ENCODE measurements around the gene ARHGAP20. TPM values are rescaled to one million over a fixed set of nuclear protein-coding genes. Genes with fewer than 3 reads are reported as not detected.

Gene ARHGAP20
- total and polyA plus RNA-seq, 4 donors = 0.46 to 1.5 (median 0.73) TPM

- TF ChIP-seq CTCF (IDR thresholded peaks at IDR 0.05; ENCODE audit: low read depth, low read length, missing input control) (no peak), REST (IDR thresholded peaks at IDR 0.05) (no peak), ATF3 (IDR thresholded peaks at IDR 0.05) (no peak), HNF4A (conservative IDR thresholded peaks at IDR 0.05) (no peak), MAX (IDR thresholded peaks at IDR 0.05) (no peak), JUND (IDR thresholded peaks at IDR 0.05) (no peak), RXRA (IDR thresholded peaks at IDR 0.05) (no peak), FOXA1 (IDR thresholded peaks at IDR 0.05) (no peak), GABPA (IDR thresholded peaks at IDR 0.05 in 1 of 2, conservative IDR thresholded peaks at IDR 0.05 in 1 of 2) (no peak), EGR1 (IDR thresholded peaks at IDR 0.05; ENCODE audit: low read depth in 2 of 2) (no peak)
- 96% methylated on average over 3 of the region's 3 CpGs for WGBS
- H3K4me1 ChIP-seq (ENCODE audit: control insufficient read depth in 4 of 4, insufficient read depth in 4 of 4, low read length in 3 of 4) = no peaks in the 10 kb centered on the region
- H3K36me3 ChIP-seq (ENCODE audit: control insufficient read depth in 4 of 4, insufficient read depth in 3 of 4, low read depth in 1 of 4, low read length in 3 of 4) = no peaks in the 10 kb centered on the region
- H3K9me3 ChIP-seq (ENCODE audit: control insufficient read depth in 4 of 4, low read length in 3 of 4) = no peaks in the 10 kb centered on the region
- DNase-seq (ENCODE audit: low spot score) = no peak
- H3K27ac ChIP-seq (ENCODE audit: low read depth in 1 of 2, low read length in 2 of 2) = no peak overlapping the region
- H3K9ac ChIP-seq (ENCODE audit: low read depth in 1 of 2, low read length in 2 of 2) = no peak overlapping the region
- H3K27me3 ChIP-seq (ENCODE audit: control insufficient read depth in 4 of 4, insufficient read depth in 4 of 4, low read length in 3 of 4) = no peaks in the 10 kb centered on the region
- H3K4me3 ChIP-seq (ENCODE audit: low read depth in 1 of 3, low read length in 3 of 3) = no peak overlapping the region
These were observed 56.3 kb downstream of the ARHGAP20 start for GRCh38 chr11:110655967-110656366.

- no peak overlapping the region for H3K9ac ChIP-seq (ENCODE audit: low read depth in 1 of 2, low read length in 2 of 2)
- H3K27ac ChIP-seq (ENCODE audit: low read depth in 1 of 2, low read length in 2 of 2) = no peak overlapping the region
- H3K4me1 ChIP-seq (ENCODE audit: control insufficient read depth in 4 of 4, insufficient read depth in 4 of 4, low read length in 3 of 4) = no peaks in the 10 kb centered on the region
- no peak for DNase-seq (ENCODE audit: low spot score)
- no peak overlapping the region for H3K4me3 ChIP-seq (ENCODE audit: low read depth in 1 of 3, low read length in 3 of 3)
- 92% methylated on average over 3 of the region's 3 CpGs for WGBS
- H3K36me3 ChIP-seq (ENCODE audit: control insufficient read depth in 4 of 4, insufficient read depth in 3 of 4, low read depth in 1 of 4, low read length in 3 of 4) = no peaks in the 10 kb centered on the region
- H3K9me3 ChIP-seq (ENCODE audit: control insufficient read depth in 4 of 4, low read length in 3 of 4) = no peaks in the 10 kb centered on the region
- H3K27me3 ChIP-seq (ENCODE audit: control insufficient read depth in 4 of 4, insufficient read depth in 4 of 4, low read length in 3 of 4) = no peaks in the 10 kb centered on the region
- TF ChIP-seq HNF4A (conservative IDR thresholded peaks at IDR 0.05) = no peak
- no peak for TF ChIP-seq CTCF (IDR thresholded peaks at IDR 0.05; ENCODE audit: low read depth, low read length, missing input control)
- no peak for TF ChIP-seq FOXA1 (IDR thresholded peaks at IDR 0.05)
- no peak for TF ChIP-seq JUND (IDR thresholded peaks at IDR 0.05)
- TF ChIP-seq SP1 (IDR thresholded peaks at IDR 0.05) = no peak
These were observed 57.8 kb downstream of the ARHGAP20 start for GRCh38 chr11:110654456-110654855.
